Adrenal gland (tissue), 12 donors: ENCODE data around the gene FIGNL2. TPM values are rescaled to one million over a fixed set of nuclear protein-coding genes. Genes with fewer than 3 reads are reported as not detected.

Experiments
- DNase-seq, 7 donors: peaks; one replicate each; pipeline ENCODE4 v3.0.0-alpha.2; 2019 to 2020
- H3K27ac ChIP-seq, 5 donors: fragments of 200-600 bp; sonication (generic) in 4 of 5; 1 replicate in 3 of 5; 2 replicates in 2 of 5; pipeline versions ENCODE4 v1.5.1 to v1.8.0; 2016 to 2020; ENCODE audit warnings: mild to moderate bottlenecking in 1 of 5
- H3K27me3 ChIP-seq: fragments of 200-600 bp; 2 replicates; pipeline ENCODE4 v1.8.0; 2021
- H3K36me3 ChIP-seq, 2 donors: fragments of 200-600 bp; replicated peaks in 1 of 2; 1 replicate in 1 of 2; 2 replicates in 1 of 2; pipeline versions ENCODE4 v1.5.1 to v1.8.0; 2018 to 2022
- H3K4me1 ChIP-seq, 2 donors: fragments of 200-600 bp; replicated peaks in 1 of 2; 1 replicate in 1 of 2; 2 replicates in 1 of 2; pipeline versions ENCODE4 v1.5.1 to v1.8.0; 2018 to 2021
- H3K4me3 ChIP-seq, 4 donors: fragments of 200-600 bp; sonication (generic) in 3 of 4; one replicate each; pipeline ENCODE4 v1.5.1; 2016 to 2018
- H3K9me3 ChIP-seq, 3 donors: fragments of 200-600 bp; sonication (generic) in 1 of 3; replicated peaks in 1 of 3; 1 replicate in 2 of 3; 2 replicates in 1 of 3; pipeline versions ENCODE4 v1.5.1 to v1.8.0; 2016 to 2021
- POLR2A ChIP-seq, 2 donors: fragments of 450-650 bp; IDR thresholded peaks; one replicate each; pipeline ENCODE4 v1.6.1; 2017; ENCODE audit warnings: antibody characterized with exemption in 2 of 2, mild to moderate bottlenecking in 2 of 2, moderate library complexity in 1 of 2
- WGBS, 4 donors: extraction: QIAGEN DNeasy Blood & Tissue Kit in 2 of 4; methylation state at CpG; one replicate each; pipeline versions ENCODE4 v1.1.5 to v1.1.7; 2013 to 2017; 5-methylcytosine and 5-hydroxymethylcytosine counted together
- intact Hi-C, 2 donors: fragments of 100-400 bp; cut with DNase I; formaldehyde crosslinking; loops; one replicate each; pipeline versions ENCODE4 v1.14.1 to v1.15.0; 2022 to 2023
- polyA plus RNA-seq, 3 donors: library from polyadenylated mRNA; stranded (reverse); fragments of 200-250 nt in 2 of 3; fragments of 350-450 nt in 1 of 3; fragmentation: Illumina TruSeq in 1 of 3; extraction: RNeasy Lipid Tissue Mini Kit (QIAGEN cat#74804) in 1 of 3; gene quantifications; one replicate each; pipeline ENCODE4 v1.2.3, GENCODE V29; 2013 to 2014
- total RNA-seq, 9 donors: library from RNA; depleted of rRNA in 4 of 9; stranded (reverse); fragments of >200 nt in 4 of 9; fragments of 120-200 nt in 1 of 9; fragmentation: NEBNext Ultra II Directional in 1 of 9; extraction: Animal tissue kit (Norgen Biotek cat#: 25700) in 1 of 9; gene quantifications; one replicate each; pipeline versions ENCODE4 v1.1.0 to v1.2.4, GENCODE V29; 2013 to 2023
- TF ChIP-seq, protein P1 (sequence below), 6 experiments: fragments of 450-650 bp in 4 of 6; fragments of 200-600 bp in 2 of 6; sonication (generic) in 1 of 6; IDR thresholded peaks; 1 replicate in 5 of 6; 2 replicates in 1 of 6; pipeline versions ENCODE4 v1.5.1 to v1.8.0; 2016 to 2021; ENCODE audit warnings: antibody characterized with exemption in 6 of 6, mild to moderate bottlenecking in 2 of 6, moderate library complexity in 1 of 6
- donor health status: healthy with polysubstance abuse.
- donor health status: Bipolar disorder and iron deficiency.
- donor health status: DM: yes; HTN: yes; CAD: no.
- donor health status: DM: no; HTN: no; CAD: no.
- donor health status: DM: no; HTN: no; CAD: no.
- donor health status: DM: yes; HTN: yes; CAD: no.

Gene FIGNL2
- total and polyA plus RNA-seq, 12 donors: 0.04 to 0.32 (median 0.25) TPM; not detected in 1

DNA sequence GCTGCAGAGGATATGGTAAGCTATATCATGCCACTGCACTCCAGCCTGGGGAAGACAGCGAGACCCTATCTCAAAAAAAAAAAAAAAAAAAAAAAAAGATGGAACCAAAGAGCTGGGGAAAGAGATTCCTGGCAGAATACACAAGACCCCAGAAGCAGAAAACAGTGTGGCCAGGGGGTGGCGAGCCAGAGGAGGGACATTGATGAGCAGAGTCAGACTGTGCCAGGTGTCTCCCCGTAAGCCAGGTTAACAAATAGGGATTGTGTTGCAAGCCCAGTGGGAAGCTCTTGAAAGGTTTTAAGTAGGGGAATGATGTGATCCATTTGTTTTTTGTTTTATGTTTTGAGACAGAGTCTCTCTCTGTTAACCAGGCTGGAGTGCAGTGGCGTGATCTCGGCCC lies 56.1 kb downstream of the FIGNL2 start:
- H3K27ac ChIP-seq: no peak overlapping the region
- 93 to 98% (median 95%) methylated on average over 5 of the region's 5 CpGs for WGBS, 4 donors
- no peak for TF ChIP-seq POLR2A (IDR thresholded peaks at IDR 0.05)
- TF ChIP-seq, protein P1, sequence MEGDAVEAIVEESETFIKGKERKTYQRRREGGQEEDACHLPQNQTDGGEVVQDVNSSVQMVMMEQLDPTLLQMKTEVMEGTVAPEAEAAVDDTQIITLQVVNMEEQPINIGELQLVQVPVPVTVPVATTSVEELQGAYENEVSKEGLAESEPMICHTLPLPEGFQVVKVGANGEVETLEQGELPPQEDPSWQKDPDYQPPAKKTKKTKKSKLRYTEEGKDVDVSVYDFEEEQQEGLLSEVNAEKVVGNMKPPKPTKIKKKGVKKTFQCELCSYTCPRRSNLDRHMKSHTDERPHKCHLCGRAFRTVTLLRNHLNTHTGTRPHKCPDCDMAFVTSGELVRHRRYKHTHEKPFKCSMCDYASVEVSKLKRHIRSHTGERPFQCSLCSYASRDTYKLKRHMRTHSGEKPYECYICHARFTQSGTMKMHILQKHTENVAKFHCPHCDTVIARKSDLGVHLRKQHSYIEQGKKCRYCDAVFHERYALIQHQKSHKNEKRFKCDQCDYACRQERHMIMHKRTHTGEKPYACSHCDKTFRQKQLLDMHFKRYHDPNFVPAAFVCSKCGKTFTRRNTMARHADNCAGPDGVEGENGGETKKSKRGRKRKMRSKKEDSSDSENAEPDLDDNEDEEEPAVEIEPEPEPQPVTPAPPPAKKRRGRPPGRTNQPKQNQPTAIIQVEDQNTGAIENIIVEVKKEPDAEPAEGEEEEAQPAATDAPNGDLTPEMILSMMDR (IDR thresholded peaks at IDR 0.05): no peak
- no peak for DNase-seq
- intact Hi-C loops: no loop called here
- H3K27me3 ChIP-seq: no peaks in the 10 kb centered on the region
- H3K4me1 ChIP-seq: no peaks in the 10 kb centered on the region
- no peaks in the 10 kb centered on the region for H3K36me3 ChIP-seq
- no peaks in the 10 kb centered on the region for H3K9me3 ChIP-seq
- H3K4me3 ChIP-seq: no peak overlapping the region

DNA sequence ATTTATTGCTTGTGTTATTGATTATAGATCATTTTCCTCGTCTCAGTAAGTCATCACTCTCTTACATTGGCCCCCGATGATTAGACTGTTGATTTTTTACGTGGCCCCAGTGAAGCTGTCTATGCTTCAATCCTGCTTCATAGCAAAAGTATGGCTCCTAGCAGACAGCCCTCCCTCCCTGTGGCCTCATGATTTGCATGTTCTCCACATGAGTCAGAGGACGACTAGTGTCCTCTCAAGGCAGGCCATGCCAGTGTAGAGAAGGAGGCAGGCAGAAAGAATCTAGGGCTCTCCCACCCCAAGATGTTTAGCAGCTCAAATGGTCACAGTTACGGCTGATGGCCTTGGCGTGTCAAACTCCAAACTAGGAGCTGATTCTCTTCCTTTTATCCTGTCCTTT lies 59.6 kb downstream of the FIGNL2 start:
- no peaks in the 10 kb centered on the region for H3K27me3 ChIP-seq
- no peak for DNase-seq
- TF ChIP-seq POLR2A (IDR thresholded peaks at IDR 0.05): no peak
- TF ChIP-seq, protein P1 (IDR thresholded peaks at IDR 0.05): no peak
- no peaks in the 10 kb centered on the region for H3K4me1 ChIP-seq
- no peak overlapping the region for H3K4me3 ChIP-seq
- intact Hi-C loops: no loop called here
- no peaks in the 10 kb centered on the region for H3K36me3 ChIP-seq
- no peaks in the 10 kb centered on the region for H3K9me3 ChIP-seq
- no peak overlapping the region for H3K27ac ChIP-seq
- WGBS, 4 donors: 82 to 91% (median 84%) methylated on average over 6 of the region's 6 CpGs

DNA sequence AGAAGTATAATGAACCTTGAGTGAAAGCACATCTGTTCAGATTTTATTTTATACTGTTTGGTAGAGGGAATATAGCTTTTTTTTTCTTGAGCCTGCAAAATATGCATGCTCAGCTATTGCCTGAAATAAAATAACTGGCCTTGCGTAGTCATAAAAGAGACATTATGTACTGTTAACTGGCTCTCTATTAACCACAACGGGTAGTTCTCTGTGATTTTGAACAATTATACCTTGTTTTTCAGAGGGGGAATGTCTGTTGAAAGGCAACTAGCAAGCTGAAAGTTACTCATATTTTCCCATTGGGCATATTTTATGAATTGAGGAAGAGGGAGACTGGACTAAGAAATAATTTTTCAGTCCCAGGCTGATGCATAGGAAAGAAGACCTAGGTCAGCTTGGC lies 62.6 kb downstream of the FIGNL2 start:
- no peak for DNase-seq
- H3K4me3 ChIP-seq: no peak overlapping the region
- H3K9me3 ChIP-seq: no peaks in the 10 kb centered on the region
- TF ChIP-seq POLR2A (IDR thresholded peaks at IDR 0.05): no peak
- TF ChIP-seq, protein P1 (IDR thresholded peaks at IDR 0.05): no peak
- H3K36me3 ChIP-seq: no peaks in the 10 kb centered on the region
- intact Hi-C loops: no loop called here
- no peak overlapping the region for H3K27ac ChIP-seq
- no peaks in the 10 kb centered on the region for H3K4me1 ChIP-seq
- H3K27me3 ChIP-seq: no peaks in the 10 kb centered on the region
- WGBS, 4 donors: 90 to 96% (median 92%) methylated on average over 2 of the region's 2 CpGs

DNA sequence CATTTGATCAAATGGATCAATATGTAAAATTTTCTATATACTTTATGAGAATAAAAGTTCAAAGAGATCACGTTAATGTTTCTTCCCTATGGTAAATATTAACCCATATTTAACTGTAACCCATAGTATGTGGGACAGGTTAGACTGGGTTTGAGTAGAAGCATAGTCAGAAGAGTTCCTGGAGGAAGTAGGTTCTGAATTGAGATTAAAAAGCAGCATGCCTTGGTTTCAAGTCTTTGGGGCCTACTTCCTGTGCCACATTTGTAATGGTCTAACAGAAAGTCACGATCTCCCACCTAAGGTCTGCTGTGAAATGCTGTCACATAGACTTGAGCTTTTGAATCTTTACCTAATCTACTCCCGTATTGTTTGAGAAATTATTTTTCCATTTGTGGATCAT lies 63.8 kb downstream of the FIGNL2 start:
- H3K36me3 ChIP-seq: no peaks in the 10 kb centered on the region
- intact Hi-C loops: no loop called here

More for the DNA sequence above, 63.8 kb downstream of the FIGNL2 start:
- TF ChIP-seq, protein P1 (IDR thresholded peaks at IDR 0.05): no peak
- TF ChIP-seq POLR2A (IDR thresholded peaks at IDR 0.05): no peak
- 78 to 87% (median 82%) methylated on average over 3 of the region's 3 CpGs for WGBS, 4 donors
- no peaks in the 10 kb centered on the region for H3K27me3 ChIP-seq
- H3K4me1 ChIP-seq: no peaks in the 10 kb centered on the region
- no peaks in the 10 kb centered on the region for H3K9me3 ChIP-seq
- H3K4me3 ChIP-seq: no peak overlapping the region
- no peak for DNase-seq
- H3K27ac ChIP-seq: no peak overlapping the region
